Measurements from ENCODE around the gene PDE6G.

PDE6G gene

GRCh38 chr17:81640011-81640410, 16.3 kb downstream of the PDE6G start:
- no peak for DNase-seq (ENCODE audit: extremely low read depth, low read depth)
- TF ChIP-seq CTCF (IDR thresholded peaks at IDR 0.05; ENCODE audit: low read depth, low read length) = no peak

- TF ChIP-seq CTCF (IDR thresholded peaks at IDR 0.05; ENCODE audit: low read depth, low read length) = no peak
- no peak for DNase-seq (ENCODE audit: extremely low read depth, low read depth)
These were observed 17.7 kb downstream of the PDE6G start for GRCh38 chr17:81638683-81639082.

GRCh38 chr17:81636505-81637288, 19.6 kb downstream of the PDE6G start, which contains the start of the genes NPLOC4 and TSPAN10:
NPLOC4 (minus strand) TSS chr17:81637112; CDS start chr17:81636930, 182 bp downstream.
TSPAN10 (plus strand) TSS chr17:81637196; CDS start chr17:81642413, 5,217 bp downstream.
- no peak for TF ChIP-seq CTCF (IDR thresholded peaks at IDR 0.05; ENCODE audit: low read depth, low read length)
- DNase-seq (ENCODE audit: extremely low read depth, low read depth) = peak; percentile 59

- DNase-seq (ENCODE audit: extremely low read depth, low read depth) = peak; percentile 2
- no peak for TF ChIP-seq CTCF (IDR thresholded peaks at IDR 0.05; ENCODE audit: low read depth, low read length)
These were observed 20.3 kb downstream of the PDE6G start for GRCh38 chr17:81635973-81636504.

GRCh38 chr17:81635431-81635830, 20.9 kb downstream of the PDE6G start:
- no peak for TF ChIP-seq CTCF (IDR thresholded peaks at IDR 0.05; ENCODE audit: low read depth, low read length)
- DNase-seq (ENCODE audit: extremely low read depth, low read depth) = no peak

- no peak for DNase-seq (ENCODE audit: extremely low read depth, low read depth)
- TF ChIP-seq CTCF (IDR thresholded peaks at IDR 0.05; ENCODE audit: low read depth, low read length) = no peak
These were observed 24.9 kb downstream of the PDE6G start for GRCh38 chr17:81631482-81631881.

- TF ChIP-seq CTCF (IDR thresholded peaks at IDR 0.05; ENCODE audit: low read depth, low read length) = no peak
- DNase-seq (ENCODE audit: extremely low read depth, low read depth) = no peak
These were observed 26.1 kb downstream of the PDE6G start for GRCh38 chr17:81630274-81630673.
